WTC11 (cell line): ENCODE results near the gene LUC7L. TPM values are rescaled to one million over a fixed set of nuclear protein-coding genes. Genes with fewer than 3 reads are reported as not detected.
A peak's percentile ranks its signal among the peaks of the same experiment; 100 is the strongest.

Experiments used
- ATAC-seq: fragments of 200-7000 bp; cut with Tn5 transposase; 2 replicates; pipeline ENCODE4 v1.10.0; 2021; ENCODE audit warnings: mild to moderate bottlenecking, moderate library complexity
- CTCF ChIA-PET: fragments of 300-600 bp; sonication (Branson Sonifier 250); formaldehyde crosslinking; loops from one replicate; lab custom pipeline; 2021; ENCODE audit warnings: antibody characterized with exemption; lab: Charles Lee
- POLR2A ChIA-PET: fragments of 350-600 bp; sonication (Branson Sonifier 250); formaldehyde crosslinking; loops from one replicate; lab custom pipeline; 2021; ENCODE audit warnings: antibody characterized with exemption; lab: Charles Lee
- DNase-seq: peaks from one replicate; pipeline ENCODE4 v3.0.0; 2021; ENCODE audit warnings: low spot score
- H3K27ac Mint-ChIP-seq: 2 replicates; pipeline ENCODE4 v1.8.0; 2021; ENCODE audit warnings: mixed read lengths
- H3K27me3 Mint-ChIP-seq: 2 replicates; pipeline ENCODE4 v1.8.0; 2021; ENCODE audit warnings: low read depth, mild to moderate bottlenecking, moderate library complexity, mixed read lengths
- H3K36me3 Mint-ChIP-seq: 2 replicates; pipeline ENCODE4 v1.8.0; 2021; ENCODE audit warnings: mixed read lengths
- H3K4me1 Mint-ChIP-seq: 2 replicates; pipeline ENCODE4 v1.8.0; 2022; ENCODE audit warnings: mixed read lengths
- H3K4me3 Mint-ChIP-seq: 2 replicates; pipeline ENCODE4 v1.8.0; 2021; ENCODE audit warnings: mild to moderate bottlenecking, moderate library complexity, mixed read lengths
- H3K9me3 Mint-ChIP-seq: 2 replicates; pipeline ENCODE4 v1.8.0; 2021; ENCODE audit warnings: mixed read lengths
- CREB1 ChIP-seq: sonication (generic); formaldehyde crosslinking; IDR thresholded peaks from 2 replicates; pipeline ENCODE4 v1.8.0; 2023; ENCODE audit warnings: mild to moderate bottlenecking, missing genetic modification reagents
- FOXK1 ChIP-seq: sonication (generic); formaldehyde crosslinking; IDR thresholded peaks from 2 replicates; pipeline ENCODE4 v1.8.0; 2022; ENCODE audit warnings: mild to moderate bottlenecking, moderate library complexity, missing genetic modification reagents
- FOXP4 ChIP-seq: sonication (generic); formaldehyde crosslinking; IDR thresholded peaks from 2 replicates; pipeline ENCODE4 v1.8.0; 2022; ENCODE audit warnings: mild to moderate bottlenecking, missing genetic modification reagents
- GRHL2 ChIP-seq: fragments of 250-450 bp; sonication (Bioruptor Pico); IDR thresholded peaks from 2 replicates; pipeline ENCODE4 v1.8.0; 2022; ENCODE audit warnings: mild to moderate bottlenecking, moderate library complexity; ENCODE audit not compliant: insufficient replicate concordance, severe bottlenecking
- HMGXB4 ChIP-seq: sonication (generic); formaldehyde crosslinking; IDR thresholded peaks from 2 replicates; pipeline ENCODE4 v1.8.1; 2023; ENCODE audit warnings: mild to moderate bottlenecking, moderate library complexity, missing genetic modification reagents
- JAZF1 ChIP-seq: fragments of 250-450 bp; sonication (Bioruptor Pico); IDR thresholded peaks from 2 replicates; pipeline ENCODE4 v1.9.0; 2021; ENCODE audit warnings: moderate library complexity, mild to moderate bottlenecking, inconsistent platforms
- JUN ChIP-seq: sonication (generic); formaldehyde crosslinking; IDR thresholded peaks from 2 replicates; pipeline ENCODE4 v1.8.0; 2023; ENCODE audit warnings: mild to moderate bottlenecking, missing genetic modification reagents
- KAT7 ChIP-seq: sonication (generic); formaldehyde crosslinking; IDR thresholded peaks from 2 replicates; pipeline ENCODE4 v1.8.1; 2023; ENCODE audit warnings: missing genetic modification reagents, mild to moderate bottlenecking, borderline replicate concordance
- MXD4 ChIP-seq: fragments of 250-450 bp; sonication (Bioruptor Pico); IDR thresholded peaks from 2 replicates; pipeline ENCODE4 v1.8.0; 2021; ENCODE audit warnings: mild to moderate bottlenecking, moderate library complexity, borderline replicate concordance
- OVOL2 ChIP-seq: fragments of 250-450 bp; sonication (Bioruptor Pico); IDR thresholded peaks from 2 replicates; pipeline ENCODE4 v1.9.0; 2021; ENCODE audit warnings: mild to moderate bottlenecking, borderline replicate concordance
- RORB ChIP-seq: fragments of 250-450 bp; sonication (Bioruptor Pico); IDR thresholded peaks from 2 replicates; pipeline ENCODE4 v1.9.0; 2021; ENCODE audit warnings: mild to moderate bottlenecking
- SMAD4 ChIP-seq: sonication (generic); formaldehyde crosslinking; IDR thresholded peaks from 2 replicates; pipeline ENCODE4 v1.8.0; 2022; ENCODE audit warnings: mild to moderate bottlenecking, missing genetic modification reagents
- ZMAT4 ChIP-seq: fragments of 250-450 bp; sonication (Bioruptor Pico); IDR thresholded peaks from 2 replicates; pipeline ENCODE4 v1.9.0; 2021; ENCODE audit warnings: mild to moderate bottlenecking
- ZNF232 ChIP-seq: sonication (generic); formaldehyde crosslinking; IDR thresholded peaks from 2 replicates; pipeline ENCODE4 v1.8.0; 2022; ENCODE audit warnings: mild to moderate bottlenecking, missing genetic modification reagents
- ZNF396 ChIP-seq: fragments of 250-450 bp; sonication (Bioruptor Pico); IDR thresholded peaks from 2 replicates; pipeline ENCODE4 v1.8.0; 2021; ENCODE audit warnings: mild to moderate bottlenecking, moderate library complexity, borderline replicate concordance
- ZNF416 ChIP-seq: fragments of 250-450 bp; sonication (Bioruptor Pico); IDR thresholded peaks from 2 replicates; pipeline ENCODE4 v1.9.0; 2021; ENCODE audit warnings: mild to moderate bottlenecking, inconsistent platforms
- total RNA-seq: library from RNA; stranded (reverse); gene quantifications from 3 replicates; pipeline ENCODE4 v1.2.3, GENCODE V29; 2021
- TF ChIP-seq, protein P1 (sequence below): fragments of 250-450 bp; sonication (Bioruptor Pico); IDR thresholded peaks from 2 replicates; pipeline ENCODE4 v1.9.0; 2021; ENCODE audit warnings: moderate library complexity, mild to moderate bottlenecking, inconsistent platforms, borderline replicate concordance
- TF ChIP-seq, protein P2 (sequence below): sonication (generic); formaldehyde crosslinking; IDR thresholded peaks from 2 replicates; pipeline ENCODE4 v1.8.1; 2022; ENCODE audit warnings: mild to moderate bottlenecking, missing genetic modification reagents, moderate library complexity, borderline replicate concordance
- TF ChIP-seq, protein P3 (sequence below): fragments of 250-450 bp; sonication (Bioruptor Pico); IDR thresholded peaks from 2 replicates; pipeline ENCODE4 v1.8.0; 2021; ENCODE audit warnings: mild to moderate bottlenecking
- TF ChIP-seq, protein P4 (sequence below): sonication (generic); formaldehyde crosslinking; IDR thresholded peaks from 2 replicates; pipeline ENCODE4 v1.8.1; 2023; ENCODE audit warnings: mild to moderate bottlenecking, missing genetic modification reagents, borderline replicate concordance

The LUC7L gene
- total RNA-seq, 1 experiment from 2014 or later, result 111 TPM

- DNase-seq, result no peak
- ChIA-PET CTCF (interaction anchor here (0.6 to 1.3 kb wide), 3 partner anchors 8 to 92 kb away, joined by 3 read pairs; partner anchors contain the start of gene HBQ1), POLR2A (no interaction called here)
- no peaks in the 10 kb centered on the region for H3K4me1 Mint-ChIP-seq
- no peak overlapping the region for H3K4me3 Mint-ChIP-seq
- TF ChIP-seq FOXK1 (CRISPR knock-in tag) (no peak), ZNF232 (no peak), JUN (no peak), MXD4 (CRISPR knock-in tag) (no peak), RORB (CRISPR knock-in tag) (no peak), ZNF396 (no peak), HMGXB4 (CRISPR knock-in tag) (no peak), ZMAT4 (CRISPR knock-in tag) (no peak), SMAD4 (no peak), CREB1 (CRISPR knock-in tag) (no peak), KAT7 (no peak), OVOL2 (CRISPR knock-in tag) (no peak), JAZF1 (no peak), FOXP4 (CRISPR knock-in tag) (no peak), GRHL2 (CRISPR knock-in tag) (no peak)
- TF ChIP-seq, protein P1, sequence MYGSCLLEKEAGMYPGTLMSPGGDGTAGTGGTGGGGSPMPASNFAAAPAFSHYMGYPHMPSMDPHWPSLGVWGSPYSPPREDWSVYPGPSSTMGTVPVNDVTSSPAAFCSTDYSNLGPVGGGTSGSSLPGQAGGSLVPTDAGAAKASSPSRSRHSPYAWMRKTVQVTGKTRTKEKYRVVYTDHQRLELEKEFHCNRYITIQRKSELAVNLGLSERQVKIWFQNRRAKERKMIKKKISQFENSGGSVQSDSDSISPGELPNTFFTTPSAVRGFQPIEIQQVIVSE (CRISPR knock-in tag), result no peak
- H3K9me3 Mint-ChIP-seq, result no peaks in the 10 kb centered on the region
- peaks cover 56% of the 10 kb centered on the region for H3K36me3 Mint-ChIP-seq
- ATAC-seq, result peak; percentile 50
- H3K27ac Mint-ChIP-seq, result 0 out of 2 replicates have a peak overlapping the region, but pooled peaks have one; percentile 53
- H3K27me3 Mint-ChIP-seq, result no peaks in the 10 kb centered on the region
Measured at GRCh38 chr16:188674-189073, 40.6 kb downstream of the LUC7L start.

DNA sequence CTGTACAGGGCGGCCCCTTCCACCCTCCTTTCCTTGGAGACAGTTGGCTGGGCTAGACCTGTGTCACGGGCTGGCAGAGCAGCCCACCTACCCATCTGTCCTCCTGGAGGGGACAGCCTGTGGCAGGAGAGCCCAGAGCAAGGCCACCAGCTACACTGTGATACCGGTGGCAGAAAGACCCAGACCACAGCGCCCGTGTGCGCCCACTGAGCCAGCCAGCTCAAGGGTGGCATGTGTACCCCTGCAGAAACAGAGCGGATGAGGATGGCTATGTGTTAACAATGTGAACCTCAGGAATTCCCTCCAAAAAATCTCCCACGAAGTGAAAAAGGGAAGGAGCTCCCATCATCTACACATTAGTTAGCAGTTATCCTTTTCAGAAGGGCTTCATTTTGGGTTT lies 41.9 kb downstream of the LUC7L start:
- POLR2A ChIA-PET, result interaction anchor here (0.7 kb wide), 1 partner anchor 32 kb away, joined by 3 read pairs; no protein-coding TSS in a partner anchor
- CTCF ChIA-PET, result interaction anchor here (0.6 to 1.1 kb wide), 2 partner anchors 80 to 1093 kb away, joined by 3 to 5 read pairs; no protein-coding TSS in a partner anchor
- Mint-ChIP-seq H3K36me3 (peaks cover 47% of the 10 kb centered on the region), H3K4me1 (no peaks in the 10 kb centered on the region), H3K4me3 (no peak overlapping the region), H3K27ac (no peak overlapping the region), H3K9me3 (no peaks in the 10 kb centered on the region), H3K27me3 (no peaks in the 10 kb centered on the region)
- DNase-seq, result no peak
- TF ChIP-seq, protein P2, sequence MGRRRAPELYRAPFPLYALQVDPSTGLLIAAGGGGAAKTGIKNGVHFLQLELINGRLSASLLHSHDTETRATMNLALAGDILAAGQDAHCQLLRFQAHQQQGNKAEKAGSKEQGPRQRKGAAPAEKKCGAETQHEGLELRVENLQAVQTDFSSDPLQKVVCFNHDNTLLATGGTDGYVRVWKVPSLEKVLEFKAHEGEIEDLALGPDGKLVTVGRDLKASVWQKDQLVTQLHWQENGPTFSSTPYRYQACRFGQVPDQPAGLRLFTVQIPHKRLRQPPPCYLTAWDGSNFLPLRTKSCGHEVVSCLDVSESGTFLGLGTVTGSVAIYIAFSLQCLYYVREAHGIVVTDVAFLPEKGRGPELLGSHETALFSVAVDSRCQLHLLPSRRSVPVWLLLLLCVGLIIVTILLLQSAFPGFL, result no peak
- no peak for ATAC-seq

DNA sequence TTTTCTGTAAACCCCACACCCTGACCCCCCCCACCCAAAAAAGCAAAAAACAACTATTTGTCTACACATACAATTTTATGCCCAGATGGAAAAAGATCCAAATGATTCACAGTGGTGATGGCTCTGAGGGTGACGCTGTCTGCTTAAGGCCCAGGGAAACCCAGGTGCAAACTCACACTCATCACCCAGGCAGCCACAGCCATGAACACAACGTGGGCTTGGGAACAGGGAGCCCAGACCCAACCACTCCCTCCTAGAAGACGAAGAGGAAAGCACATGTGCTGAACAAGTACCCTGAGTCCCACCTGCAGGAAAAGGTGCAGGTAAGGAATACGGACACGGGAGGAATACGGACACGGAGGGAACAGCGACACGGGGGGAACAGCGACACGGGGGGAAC lies 43.6 kb downstream of the LUC7L start:
- CTCF ChIA-PET, result interaction anchor here (1.9 kb wide), 1 partner anchor 68 kb away, joined by 6 read pairs; no protein-coding TSS in a partner anchor
- DNase-seq (no peak), ATAC-seq (no peak)
- peak overlapping the region; percentile 49; the same call in 1 of the 2 replicates for H3K27ac Mint-ChIP-seq
- no peaks in the 10 kb centered on the region for H3K9me3 Mint-ChIP-seq
- H3K4me1 Mint-ChIP-seq, result no peaks in the 10 kb centered on the region
- POLR2A ChIA-PET, result no interaction called here
- H3K27me3 Mint-ChIP-seq, result peaks cover 4% of the 10 kb centered on the region
- H3K4me3 Mint-ChIP-seq, result no peak overlapping the region
- peaks cover 32% of the 10 kb centered on the region for H3K36me3 Mint-ChIP-seq
- TF ChIP-seq KAT7 (no peak), ZNF416 (no peak), ZNF396 (no peak)
- TF ChIP-seq, protein P3, sequence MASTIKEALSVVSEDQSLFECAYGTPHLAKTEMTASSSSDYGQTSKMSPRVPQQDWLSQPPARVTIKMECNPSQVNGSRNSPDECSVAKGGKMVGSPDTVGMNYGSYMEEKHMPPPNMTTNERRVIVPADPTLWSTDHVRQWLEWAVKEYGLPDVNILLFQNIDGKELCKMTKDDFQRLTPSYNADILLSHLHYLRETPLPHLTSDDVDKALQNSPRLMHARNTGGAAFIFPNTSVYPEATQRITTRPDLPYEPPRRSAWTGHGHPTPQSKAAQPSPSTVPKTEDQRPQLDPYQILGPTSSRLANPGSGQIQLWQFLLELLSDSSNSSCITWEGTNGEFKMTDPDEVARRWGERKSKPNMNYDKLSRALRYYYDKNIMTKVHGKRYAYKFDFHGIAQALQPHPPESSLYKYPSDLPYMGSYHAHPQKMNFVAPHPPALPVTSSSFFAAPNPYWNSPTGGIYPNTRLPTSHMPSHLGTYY (CRISPR knock-in tag), result no peak
- TF ChIP-seq, protein P4, sequence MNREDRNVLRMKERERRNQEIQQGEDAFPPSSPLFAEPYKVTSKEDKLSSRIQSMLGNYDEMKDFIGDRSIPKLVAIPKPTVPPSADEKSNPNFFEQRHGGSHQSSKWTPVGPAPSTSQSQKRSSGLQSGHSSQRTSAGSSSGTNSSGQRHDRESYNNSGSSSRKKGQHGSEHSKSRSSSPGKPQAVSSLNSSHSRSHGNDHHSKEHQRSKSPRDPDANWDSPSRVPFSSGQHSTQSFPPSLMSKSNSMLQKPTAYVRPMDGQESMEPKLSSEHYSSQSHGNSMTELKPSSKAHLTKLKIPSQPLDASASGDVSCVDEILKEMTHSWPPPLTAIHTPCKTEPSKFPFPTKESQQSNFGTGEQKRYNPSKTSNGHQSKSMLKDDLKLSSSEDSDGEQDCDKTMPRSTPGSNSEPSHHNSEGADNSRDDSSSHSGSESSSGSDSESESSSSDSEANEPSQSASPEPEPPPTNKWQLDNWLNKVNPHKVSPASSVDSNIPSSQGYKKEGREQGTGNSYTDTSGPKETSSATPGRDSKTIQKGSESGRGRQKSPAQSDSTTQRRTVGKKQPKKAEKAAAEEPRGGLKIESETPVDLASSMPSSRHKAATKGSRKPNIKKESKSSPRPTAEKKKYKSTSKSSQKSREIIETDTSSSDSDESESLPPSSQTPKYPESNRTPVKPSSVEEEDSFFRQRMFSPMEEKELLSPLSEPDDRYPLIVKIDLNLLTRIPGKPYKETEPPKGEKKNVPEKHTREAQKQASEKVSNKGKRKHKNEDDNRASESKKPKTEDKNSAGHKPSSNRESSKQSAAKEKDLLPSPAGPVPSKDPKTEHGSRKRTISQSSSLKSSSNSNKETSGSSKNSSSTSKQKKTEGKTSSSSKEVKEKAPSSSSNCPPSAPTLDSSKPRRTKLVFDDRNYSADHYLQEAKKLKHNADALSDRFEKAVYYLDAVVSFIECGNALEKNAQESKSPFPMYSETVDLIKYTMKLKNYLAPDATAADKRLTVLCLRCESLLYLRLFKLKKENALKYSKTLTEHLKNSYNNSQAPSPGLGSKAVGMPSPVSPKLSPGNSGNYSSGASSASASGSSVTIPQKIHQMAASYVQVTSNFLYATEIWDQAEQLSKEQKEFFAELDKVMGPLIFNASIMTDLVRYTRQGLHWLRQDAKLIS, result no peak
